ENCODE measurements around the gene NFKBIE. TPM values are rescaled to one million over a fixed set of nuclear protein-coding genes. Genes with fewer than 3 reads are reported as not detected.
"Not testable (repeated sequence)": the region's sequence is repeated elsewhere in the genome, so short reads cannot be mapped to it uniquely, and the experiment has no call there.

NFKBIE gene
- polyA plus RNA-seq, 1 donor = 4.6 TPM

DNA sequence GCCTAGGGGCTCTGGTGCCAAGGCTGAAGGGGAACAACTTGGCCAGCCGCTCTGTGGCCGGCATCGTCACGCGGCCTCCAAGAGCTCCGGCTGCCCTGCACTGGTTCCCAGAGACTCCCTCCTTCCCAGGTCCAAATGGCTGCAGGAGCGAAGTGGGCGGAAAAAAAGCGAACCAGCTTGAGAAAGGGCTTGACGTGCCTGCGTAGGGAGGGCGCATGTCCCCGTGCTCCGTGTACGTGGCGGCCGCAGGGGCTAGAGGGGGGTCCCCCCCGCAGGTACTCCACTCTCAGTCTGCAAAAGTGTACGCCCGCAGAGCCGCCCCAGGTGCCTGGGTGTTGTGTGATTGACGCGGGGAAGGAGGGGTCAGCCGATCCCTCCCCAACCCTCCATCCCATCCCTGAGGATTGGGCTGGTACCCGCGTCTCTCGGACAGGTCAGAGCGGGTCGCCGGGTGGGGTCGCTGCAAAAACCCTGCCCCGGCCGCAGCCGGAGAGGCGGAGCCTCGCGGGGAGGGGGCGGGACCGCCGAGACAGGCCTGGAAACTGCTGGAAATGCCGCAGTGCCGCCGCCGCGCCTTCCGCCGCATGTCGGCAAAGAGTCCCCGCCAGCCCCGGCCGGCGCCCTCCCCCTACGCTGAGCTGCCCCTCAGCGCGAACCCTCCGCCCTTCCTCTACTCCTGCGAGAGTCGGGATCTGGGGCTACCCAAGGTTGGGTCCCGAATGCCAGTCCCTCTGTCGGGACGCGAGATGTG is 19.3 kb downstream of the NFKBIE start:
- no peak for DNase-seq (ENCODE audit: low read depth)

DNA sequence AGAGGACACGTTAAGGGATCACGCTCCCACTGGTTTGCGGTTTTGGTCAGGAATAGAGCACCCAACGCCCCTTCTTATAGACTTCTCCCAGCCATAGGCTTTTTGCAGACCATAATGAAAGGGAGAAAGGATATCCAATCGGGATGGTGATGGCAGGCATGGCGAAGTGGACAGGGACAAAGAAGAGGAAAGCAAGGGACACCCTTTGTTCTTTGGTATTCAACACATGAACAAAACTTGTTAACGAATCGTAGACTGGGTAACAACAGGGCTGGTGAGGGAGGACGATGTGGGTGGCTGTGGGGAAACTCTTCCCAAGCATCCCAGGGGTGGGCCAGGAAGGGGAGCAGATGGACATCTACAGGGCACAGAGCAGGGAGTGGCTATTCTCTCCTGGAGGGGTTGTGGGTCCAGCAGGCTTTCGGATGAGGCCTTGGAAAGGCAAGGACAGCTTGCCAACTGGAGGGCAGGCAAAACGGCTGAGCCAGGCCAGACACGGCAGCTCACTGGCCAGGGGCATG is 19.9 kb downstream of the NFKBIE start:
- no peak for DNase-seq (ENCODE audit: low read depth)

GRCh38 chr6:44243345-44243744 is 22.0 kb downstream of the NFKBIE start:
- DNase-seq (ENCODE audit: low read depth) = no peak

DNA sequence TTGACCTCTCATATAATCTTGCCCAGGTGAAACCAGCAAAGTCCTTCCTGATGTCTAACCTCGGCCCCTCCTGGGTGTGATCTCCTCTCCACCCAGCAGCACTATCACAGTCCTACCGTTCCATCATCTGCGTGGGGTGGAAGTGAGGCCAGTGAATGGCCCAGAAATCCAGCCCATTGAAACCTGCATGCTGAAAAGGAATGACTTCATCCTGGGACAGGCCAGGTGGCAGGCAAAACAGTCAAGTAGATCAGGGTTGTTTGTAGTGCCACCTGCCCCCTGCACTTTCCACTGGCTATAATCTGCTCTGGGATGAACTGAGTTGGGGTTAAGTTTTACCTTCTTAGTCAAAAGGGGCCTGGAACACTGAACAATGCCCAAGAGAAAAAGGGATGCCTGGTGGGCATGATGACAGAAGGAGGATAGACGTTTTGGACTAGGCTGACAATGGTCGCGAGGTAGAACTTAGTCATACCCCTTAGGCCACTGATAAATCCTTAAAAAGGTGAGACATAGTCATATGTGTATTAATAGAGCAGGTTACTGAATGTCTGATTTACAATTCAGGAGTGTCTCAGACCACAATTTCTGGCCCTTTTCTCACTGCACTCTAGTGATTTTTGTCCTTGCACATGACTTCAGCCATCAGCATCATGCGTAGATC is 26.5 kb downstream of the NFKBIE start:
- no peak for DNase-seq (ENCODE audit: low read depth)

DNA sequence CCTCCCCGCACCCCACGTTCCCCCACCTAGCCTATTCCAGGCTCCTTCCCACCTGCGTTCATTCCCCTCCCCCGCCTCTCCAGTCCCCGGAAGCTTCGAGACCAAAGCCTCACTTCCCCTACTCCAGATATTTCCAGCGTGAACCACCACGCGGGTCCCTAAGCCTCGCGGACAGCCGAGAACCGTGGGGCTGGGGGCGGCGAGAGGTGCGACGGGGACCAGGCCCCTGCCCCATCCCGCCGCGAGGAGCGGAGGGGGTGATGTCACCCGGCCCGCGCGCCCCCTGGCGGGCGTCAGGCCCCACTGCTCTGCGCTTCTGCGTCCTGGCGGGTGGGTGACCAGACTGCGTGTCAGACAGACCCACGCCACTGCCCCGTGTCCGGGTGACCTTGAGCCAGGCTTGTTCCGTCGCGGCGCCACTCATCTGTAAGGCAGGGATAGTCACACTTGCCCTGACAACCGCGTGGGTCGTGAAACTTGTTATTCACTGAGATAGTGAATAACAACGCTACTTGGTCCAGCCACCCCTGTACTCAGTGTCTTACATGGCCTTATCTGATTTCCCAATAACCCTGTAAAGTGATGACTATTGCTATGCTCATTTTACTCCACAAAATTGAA is 27.4 kb downstream of the NFKBIE start:
- DNase-seq (ENCODE audit: low read depth) = no peak

DNA sequence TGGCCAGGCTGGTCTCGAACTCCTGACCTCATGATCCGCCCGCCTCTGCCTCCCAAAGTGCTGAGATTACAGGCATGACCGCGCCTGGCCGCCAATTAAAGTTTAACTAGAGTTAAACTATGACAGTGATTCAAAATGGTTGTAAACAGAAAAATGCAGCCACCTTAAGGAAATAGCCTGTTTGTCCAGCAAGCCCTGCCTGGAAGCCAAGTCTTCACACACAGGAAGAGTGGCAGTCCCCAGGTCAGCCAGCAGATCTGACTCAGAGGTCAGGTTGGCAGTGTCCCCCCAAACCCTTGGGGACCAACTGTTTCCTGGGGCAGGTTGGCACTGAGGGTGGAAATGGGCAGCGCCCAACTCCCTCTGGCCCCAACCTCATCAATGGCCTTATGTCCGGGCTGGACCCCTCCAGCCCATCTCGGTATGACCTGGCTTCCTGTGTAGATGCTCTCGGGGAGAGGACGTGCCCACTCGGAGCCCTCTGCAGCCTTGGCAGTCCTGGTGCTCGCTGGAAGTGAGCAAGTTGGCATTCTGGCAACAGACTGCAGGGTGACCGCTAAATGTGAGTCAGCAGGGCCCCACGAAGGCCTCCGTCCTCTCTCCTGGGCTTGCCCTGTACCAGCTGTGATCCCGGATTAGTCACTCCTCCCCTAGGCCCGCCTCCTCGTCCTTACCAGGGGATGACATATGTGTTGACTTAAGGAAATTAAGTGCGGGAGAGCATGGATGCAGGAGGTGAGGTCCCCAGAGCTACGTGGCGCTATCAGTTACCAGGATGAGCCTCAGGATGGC is 28.1 kb downstream of the NFKBIE start:
- DNase-seq (ENCODE audit: low read depth) = no peak

DNA sequence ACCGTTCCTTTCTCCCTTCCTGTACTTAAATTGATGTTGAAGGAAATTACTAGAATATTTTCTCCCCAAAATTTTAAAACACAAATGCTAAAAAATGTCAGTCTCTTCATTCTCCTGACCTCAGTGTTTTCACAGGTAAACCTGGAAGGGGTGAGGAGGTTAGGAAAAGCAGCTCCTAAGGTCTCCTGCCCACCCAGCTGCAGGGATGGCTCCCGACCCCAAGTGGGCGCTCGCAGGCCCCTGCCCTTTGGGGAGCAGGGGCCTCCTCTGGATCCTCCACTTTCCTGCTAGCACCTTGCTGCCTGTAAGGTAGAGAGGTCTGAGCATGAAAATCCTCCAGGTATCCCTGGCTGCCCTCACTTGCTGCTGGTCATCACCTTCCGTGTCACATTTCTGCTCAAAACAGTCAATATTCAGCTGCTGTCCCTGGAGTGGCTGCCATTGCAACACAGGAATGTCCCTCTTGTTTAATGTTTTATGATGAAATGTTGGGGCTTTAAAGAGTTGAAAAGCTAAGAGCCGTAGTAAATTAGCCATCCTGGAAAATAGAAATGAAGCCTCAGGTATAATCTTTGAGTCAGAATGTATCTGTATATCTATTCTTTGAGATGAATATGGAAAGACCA is 29.3 kb downstream of the NFKBIE start:
- DNase-seq (ENCODE audit: low read depth) = no peak

GRCh38 chr6:44235269-44235668 is 30.1 kb downstream of the NFKBIE start:
- DNase-seq (ENCODE audit: low read depth) = no peak

- DNase-seq (ENCODE audit: low read depth) = no peak
Measured at GRCh38 chr6:44234101-44235025, 31.0 kb downstream of the NFKBIE start.

DNA sequence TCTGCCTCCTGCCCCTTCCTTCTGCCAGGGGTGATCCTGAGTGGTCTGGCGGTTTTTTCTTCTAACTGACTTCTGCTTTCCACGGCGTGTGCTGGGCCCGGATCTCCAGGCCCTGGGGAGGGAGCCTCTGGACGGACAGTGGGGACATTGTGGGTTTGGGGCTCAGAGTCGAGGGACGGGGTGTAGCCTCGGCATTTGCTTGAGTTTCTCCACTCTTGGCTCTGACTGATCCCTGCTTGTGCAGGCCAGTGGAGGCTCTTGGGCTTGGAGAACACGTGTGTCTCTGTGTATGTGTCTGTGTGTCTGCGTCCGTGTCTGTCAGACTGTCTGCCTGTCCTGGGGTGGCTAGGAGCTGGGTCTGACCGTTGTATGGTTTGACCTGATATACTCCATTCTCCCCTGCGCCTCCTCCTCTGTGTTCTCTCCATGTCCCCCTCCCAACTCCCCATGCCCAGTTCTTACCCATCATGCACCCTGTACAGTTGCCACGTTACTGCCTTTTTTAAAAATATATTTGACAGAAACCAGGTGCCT is 31.7 kb downstream of the NFKBIE start:
- DNase-seq (ENCODE audit: low read depth) = no peak

GRCh38 chr6:44232676-44233566 is 32.4 kb downstream of the NFKBIE start:
- no peak for DNase-seq (ENCODE audit: low read depth)

GRCh38 chr6:44231426-44231825 is 33.9 kb downstream of the NFKBIE start:
- DNase-seq (ENCODE audit: low read depth) = not testable (repeated sequence)

DNA sequence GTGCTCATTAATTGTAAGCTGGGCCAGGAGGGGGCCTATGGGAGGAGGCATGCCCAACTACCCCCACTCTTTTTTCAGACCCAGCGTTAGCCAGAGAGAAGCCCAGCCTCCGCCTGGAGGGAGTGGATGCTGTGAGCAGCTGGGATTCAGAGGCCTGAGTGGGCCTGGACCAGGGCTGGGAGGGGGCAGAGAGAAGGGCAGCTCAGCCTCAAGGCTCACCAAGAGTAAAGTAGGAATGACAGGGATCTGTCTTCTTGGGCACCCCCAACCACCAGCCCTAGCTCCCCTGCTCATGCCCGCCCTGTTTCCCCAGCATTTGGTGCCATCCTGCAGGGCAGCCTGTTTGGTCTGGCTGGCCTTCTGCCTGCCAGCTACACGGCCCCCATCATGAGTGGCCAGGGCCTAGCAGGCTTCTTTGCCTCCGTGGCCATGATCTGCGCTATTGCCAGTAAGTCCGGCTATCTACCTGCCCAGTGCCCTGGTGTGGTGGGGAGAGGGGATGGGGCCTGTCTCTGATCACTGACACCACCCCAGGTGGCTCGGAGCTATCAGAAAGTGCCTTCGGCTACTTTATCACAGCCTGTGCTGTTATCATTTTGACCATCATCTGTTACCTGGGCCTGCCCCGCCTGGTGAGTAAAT is 35.2 kb downstream of the NFKBIE start:
- no peak for DNase-seq (ENCODE audit: low read depth)

DNA sequence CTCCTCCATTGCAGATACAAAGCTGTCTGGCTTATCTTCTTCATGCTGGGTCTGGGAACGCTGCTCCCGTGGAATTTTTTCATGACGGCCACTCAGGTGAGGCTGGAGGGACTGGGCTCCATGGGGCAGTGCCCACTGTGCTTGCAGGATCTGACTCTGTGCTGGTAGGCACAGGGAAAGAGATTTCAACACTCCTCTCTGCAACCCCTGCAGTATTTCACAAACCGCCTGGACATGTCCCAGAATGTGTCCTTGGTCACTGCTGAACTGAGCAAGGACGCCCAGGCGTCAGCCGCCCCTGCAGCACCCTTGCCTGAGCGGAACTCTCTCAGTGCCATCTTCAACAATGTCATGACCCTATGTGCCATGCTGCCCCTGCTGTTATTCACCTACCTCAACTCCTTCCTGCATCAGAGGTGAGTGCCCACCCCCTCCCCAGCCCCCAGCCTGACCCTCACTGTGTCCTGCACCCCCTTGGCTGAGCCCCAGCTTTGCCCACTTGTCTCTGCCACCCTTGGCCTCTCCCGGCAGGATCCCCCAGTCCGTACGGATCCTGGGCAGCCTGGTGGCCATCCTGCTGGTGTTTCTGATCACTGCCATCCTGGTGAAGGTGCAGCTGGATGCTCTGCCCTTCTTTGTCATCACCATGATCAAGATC is 35.8 kb downstream of the NFKBIE start:
- no peak for DNase-seq (ENCODE audit: low read depth)

DNA sequence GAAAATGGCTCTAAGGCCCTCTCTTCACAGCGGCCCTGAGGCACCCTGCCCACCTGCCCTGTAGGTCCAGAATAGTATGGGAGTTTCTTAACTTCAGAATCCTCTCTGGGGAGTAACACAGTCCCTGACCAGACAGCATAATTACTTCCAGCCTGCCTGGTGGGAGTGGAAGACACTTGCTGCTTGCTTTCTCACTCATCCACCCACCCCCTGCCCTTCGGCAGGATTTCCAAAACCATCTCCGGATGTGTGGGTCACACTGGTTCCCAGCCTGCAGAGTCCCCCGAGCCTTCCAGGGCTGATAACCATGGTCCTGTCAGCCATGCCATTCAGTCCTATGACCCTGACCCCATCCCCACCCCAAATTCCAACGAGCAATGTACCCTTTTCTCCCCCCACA is 36.5 kb downstream of the NFKBIE start:
- no peak for DNase-seq (ENCODE audit: low read depth)

DNA sequence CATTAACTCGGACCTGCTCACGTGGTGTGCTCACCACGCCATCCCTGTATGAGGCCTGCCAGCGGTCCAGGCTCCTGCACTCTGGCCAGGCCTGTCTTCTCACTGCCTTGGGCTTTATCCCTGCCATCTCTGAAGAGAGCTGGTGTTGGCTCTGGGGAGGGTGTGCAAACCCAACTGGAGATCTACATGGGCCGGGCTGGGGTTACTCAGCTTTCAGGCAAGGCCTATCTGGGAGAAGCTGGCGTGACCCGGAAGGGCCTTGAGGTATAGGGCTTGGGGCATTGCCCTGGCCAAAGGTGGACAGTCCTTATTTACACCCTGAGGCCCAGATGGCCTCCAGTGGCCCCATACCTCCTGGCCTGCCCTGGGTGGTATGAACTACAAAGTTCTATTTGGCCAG is 36.9 kb downstream of the NFKBIE start:
- no peak for DNase-seq (ENCODE audit: low read depth)

GRCh38 chr6:44228031-44228430 is 37.3 kb downstream of the NFKBIE start:
- no peak for DNase-seq (ENCODE audit: low read depth)

Measured in forelimb muscle (tissue), 1 donor.